ENCODE results near the gene ATP5F1D.

GRCh38 chr19:1274081-1274851 is 32.7 kb downstream of the ATP5F1D start:
- TF ChIP-seq CTCF (IDR thresholded peaks at IDR 0.05) (no peak), POLR2A (IDR thresholded peaks at IDR 0.05) (no peak)
